Left renal pelvis (tissue), 4 donors: ENCODE data around the gene SECTM1. TPM values are rescaled to one million over a fixed set of nuclear protein-coding genes. Genes with fewer than 3 reads are reported as not detected.

ENCODE experiments used
- DNase-seq, 4 donors: peaks; one replicate each; pipeline ENCODE4 v3.0.0-alpha.2; 2013; ENCODE audit warnings: low read depth in 4 of 4, low spot score in 3 of 4
- polyA plus RNA-seq, 4 donors: library from polyadenylated mRNA; unstranded; fragments of 120-200 nt; gene quantifications; one replicate each; pipeline ENCODE4 v1.2.1, GENCODE V29; 2013; ENCODE audit not compliant: insufficient read length in 4 of 4

The SECTM1 gene
- polyA plus RNA-seq, 4 donors: 1.3 to 13.6 (median 1.9) TPM

DNA sequence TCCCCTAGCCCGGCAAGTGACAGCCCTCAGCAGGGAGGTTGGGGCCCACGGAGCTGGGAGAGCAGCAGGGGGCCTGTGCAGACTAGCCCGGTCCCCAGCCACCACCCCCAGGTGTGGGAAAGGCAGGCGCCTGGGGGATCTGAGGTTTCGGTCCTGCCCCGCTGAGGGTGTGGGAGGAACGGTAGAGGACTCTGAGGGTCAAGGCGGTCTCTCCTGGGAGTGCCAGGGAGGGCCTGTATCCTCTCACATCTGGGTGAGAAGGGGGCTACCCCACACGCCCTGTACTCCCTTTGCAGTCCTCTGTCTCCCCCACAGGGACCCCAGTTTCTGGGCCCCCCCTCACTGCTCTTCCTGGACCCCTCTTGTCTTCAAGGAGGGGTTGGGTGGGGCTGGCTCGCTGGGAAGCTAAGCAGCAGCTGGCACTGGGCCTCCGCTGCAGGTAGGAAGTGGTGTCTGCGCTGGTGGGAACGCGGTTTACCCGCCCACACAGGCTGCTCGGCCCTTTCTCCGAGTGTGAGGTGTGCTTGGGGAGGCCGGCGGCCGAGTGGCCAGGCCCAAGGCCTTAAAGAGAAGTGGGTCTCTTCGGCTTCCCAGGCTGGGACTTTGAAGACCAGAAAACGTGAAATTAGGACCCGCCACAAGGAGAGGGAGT, 31.5 kb downstream of the SECTM1 start:
- DNase-seq: no peak

DNA sequence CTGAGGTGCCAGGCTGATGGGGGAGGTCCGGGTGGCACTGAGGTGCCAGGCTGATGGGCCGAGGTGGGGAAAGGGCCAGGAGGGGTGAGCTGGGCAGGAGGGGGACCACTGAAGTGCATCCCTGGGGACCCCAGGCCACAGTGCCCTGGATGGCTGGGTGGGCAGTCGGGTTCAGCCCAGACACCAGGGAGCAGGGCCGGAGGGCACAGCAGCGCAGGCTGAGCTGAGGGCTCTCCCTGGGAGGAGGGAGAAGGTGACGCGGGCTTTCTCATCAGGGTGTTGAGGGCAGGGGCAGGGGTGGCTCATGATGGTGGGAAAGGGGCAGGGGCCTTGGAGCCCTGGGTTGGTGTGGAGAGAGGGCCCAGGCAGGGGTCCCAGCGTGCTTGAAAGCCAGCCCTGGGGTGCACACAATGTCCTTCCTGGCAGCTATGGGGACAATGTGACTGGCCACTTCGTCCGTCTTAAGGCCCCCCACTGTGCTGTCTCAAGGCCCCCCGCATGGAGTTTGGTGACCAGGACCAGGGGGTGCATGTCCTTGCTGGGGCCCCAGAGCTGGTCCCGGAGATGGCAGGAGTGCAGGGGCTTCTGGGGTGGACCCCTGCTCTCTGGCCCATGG, 32.2 kb downstream of the SECTM1 start:
- no peak for DNase-seq

DNA sequence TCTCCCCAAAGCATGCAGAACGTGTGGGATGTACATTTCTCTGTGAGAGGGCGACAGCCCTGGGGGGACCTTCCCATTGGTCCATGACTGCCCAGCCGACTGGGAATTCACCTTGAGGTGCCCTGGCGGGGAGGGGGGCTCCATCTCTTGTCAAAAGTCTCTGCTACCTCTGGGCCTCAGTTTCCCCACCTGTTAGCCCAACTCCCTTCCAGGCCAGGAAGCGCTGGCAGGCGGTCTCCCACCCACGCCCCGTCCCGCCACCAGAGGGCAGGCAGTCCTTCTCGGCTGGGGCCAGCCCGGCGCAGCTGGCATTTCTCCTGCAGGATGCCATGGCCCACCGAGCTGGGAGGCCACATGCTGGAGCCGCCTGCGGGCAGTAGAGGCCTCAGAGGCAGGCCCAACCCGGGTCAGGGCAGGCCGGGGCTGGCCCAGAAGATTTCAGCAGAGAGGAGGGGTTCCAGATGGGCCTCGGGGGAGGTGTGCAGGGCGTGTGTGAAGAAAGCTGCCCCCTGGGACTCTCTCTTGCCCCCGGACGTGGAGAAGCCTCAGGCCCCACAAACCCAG, 32.8 kb downstream of the SECTM1 start:
- DNase-seq: peak in 1 of 4 donors; percentile 53

DNA sequence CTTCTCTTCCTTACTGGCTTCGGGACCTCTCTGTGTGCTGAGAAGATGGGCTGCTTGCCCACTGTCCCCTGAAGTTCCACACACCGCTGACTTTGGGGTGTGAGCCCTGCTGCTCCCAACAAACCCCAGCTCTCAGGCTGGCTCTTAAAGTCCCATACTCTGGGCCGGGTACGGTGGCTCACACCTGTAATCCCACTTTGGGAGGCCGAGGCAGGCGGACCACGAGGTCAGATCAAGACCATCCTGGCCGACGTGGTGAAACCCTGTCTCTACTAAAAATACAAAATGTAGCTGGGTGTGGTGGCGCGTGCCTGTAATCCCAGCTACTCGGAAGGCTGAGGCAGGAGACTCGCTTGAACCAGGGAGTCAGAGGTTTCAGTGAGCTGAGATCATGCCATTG, 33.3 kb downstream of the SECTM1 start:
- DNase-seq: no peak

DNA sequence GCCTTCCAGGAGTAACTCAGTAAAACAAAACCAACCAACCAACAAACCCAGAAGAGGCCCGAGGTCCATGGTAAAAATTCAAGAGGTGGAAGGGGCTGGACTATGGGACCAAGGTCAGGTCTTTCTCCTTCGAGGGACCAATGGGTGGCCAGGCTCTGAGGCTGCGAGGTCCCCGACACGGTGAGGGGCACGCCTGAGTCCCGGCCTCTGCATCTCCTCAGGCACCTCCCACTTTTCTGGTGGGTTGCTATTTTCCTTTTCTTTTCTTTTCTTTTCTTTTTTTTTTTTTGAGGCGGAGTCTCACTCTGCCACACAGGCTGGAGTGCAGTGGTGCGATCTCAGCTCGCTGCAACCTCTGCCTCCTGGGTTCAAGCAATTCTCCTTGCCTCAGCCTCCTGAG, 34.1 kb downstream of the SECTM1 start:
- no peak for DNase-seq

DNA sequence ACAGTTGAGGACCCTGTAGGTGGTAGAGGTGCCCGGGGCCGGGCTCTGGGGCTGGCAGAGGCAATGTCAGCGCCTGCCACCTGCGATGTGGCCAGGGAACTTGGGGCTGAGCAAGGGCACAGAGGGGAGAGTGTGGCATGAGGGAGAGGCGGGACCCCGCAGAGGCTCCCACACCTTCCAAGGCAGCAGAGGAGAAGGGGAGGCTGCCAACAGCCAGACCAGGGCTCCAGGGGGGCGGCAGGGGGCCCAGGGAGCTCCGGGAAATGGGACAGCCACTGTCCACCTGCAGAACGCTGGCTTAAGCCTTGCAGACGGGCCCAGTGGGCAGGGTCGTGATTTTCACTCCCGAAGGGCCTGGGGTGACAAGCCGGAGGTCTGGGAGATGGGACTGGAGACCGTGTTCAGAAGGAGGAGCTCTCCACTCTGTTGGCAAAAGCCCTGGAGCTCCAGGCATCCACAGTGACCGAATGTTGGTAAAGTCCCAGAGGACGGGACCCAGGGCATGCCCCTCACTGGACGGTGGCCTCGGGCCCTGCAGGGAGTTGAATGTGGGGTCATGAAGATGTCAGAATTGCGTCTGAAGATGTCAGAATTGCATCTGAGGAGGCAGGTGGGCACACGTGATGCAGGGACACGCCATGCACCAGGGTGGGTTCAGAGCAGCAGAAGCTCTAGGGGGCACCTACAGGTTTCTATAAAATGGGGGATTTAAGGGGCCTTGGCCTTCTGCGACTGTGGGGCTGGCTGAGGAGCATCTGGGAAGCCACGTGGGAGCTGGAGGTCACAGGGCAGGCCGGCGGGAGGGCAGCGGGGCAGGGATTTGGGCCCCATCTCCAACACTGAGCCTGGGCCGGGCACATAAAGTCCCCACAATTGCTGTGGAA, 34.8 kb downstream of the SECTM1 start:
- DNase-seq: no peak

DNA sequence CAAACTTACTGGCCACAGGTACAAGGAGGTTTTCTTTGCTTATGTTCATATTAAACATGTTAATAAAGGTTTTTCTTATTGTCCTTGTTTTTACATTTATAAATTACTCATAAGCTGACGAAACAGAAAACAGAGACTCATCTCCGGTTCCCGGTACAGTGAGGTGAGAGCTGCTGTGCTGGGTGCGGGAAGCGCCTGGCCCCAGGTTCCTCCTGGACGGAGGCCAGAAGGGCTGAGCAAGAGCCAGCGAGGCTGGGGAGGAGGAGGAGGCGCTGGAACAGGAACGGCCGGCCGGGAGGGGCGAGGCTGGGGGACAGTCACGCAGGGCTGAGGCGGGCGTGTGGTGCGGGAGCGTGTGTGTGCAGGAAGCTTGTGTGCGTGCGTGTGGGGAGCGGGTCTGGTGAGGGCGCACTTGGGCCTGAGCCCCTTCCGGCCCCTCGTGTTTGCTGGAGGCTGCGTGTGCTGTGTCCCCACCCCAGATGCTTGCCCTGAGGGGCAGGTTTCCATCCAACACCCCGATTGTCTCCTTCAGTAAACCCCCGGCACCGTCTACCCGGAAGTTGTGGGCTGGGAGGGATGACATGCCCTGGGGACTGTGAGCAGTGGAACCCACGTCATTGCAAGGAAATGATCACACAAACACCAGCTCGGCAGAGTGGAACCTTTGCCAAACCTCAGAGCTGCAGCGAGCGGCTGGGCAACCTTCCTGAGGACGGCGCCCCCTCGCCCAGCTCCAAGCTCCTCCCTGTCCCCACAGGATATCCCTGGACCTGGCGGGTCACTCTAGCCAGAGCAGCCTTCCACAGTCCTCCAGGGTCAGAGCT, 35.6 kb downstream of the SECTM1 start:
- peak in 1 of 4 donors; percentile 35 for DNase-seq

DNA sequence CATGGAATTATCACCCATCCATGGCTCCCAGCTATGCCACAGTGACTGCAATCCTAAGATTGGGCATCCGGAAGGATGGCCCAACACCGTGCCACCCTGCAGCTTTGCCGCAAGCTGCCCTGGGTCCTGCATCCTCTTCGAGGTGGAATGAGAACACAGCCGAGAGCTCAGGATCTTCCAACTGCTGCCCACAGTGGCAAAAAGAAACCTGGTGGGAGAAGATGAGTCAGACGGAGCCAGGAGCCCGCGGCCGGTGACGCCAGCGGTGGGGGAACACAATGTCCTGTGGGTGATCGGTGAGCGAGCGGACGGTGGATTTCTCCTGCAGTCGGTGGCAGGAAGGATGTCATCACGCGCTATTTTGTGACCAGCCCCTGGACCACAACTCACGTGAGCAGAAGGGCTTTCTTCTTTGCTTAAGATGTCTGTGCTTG, 36.3 kb downstream of the SECTM1 start:
- no peak for DNase-seq

DNA sequence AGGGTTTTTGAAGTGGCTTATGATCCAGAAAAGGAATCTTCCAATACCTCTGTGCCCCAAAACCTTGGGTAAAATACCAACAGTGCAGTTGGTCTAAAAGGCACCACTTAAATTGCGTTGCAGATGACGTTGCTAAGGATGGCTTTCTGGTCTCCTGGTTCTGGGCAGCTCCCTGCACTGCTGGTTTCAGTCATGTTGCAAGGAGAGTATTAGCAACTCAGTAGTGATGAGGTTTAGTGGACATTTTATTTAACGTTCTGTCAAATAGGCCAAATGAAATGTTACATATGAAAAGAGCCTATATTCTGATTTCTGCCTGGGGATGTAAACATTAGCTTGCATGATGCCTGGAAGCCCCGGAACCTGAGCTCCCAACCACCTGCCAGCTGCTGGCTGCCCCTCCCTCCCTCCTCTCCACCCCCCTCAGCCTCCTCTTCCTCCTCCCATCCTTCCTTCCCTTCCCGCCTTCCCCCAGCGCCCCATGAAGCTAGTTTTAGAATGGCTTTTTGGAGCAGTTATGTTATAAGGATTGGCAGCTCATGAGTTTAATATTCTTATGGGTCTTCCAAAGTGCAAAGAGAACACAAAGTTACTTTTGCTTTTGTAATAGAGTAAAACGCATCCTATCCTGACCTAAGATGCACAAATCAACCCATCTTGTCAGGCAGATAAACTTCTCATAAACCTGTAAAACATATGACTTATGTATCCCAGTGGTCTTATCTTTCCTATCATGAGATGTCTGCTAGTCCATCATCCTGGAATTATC, 36.9 kb downstream of the SECTM1 start:
- DNase-seq: no peak

DNA sequence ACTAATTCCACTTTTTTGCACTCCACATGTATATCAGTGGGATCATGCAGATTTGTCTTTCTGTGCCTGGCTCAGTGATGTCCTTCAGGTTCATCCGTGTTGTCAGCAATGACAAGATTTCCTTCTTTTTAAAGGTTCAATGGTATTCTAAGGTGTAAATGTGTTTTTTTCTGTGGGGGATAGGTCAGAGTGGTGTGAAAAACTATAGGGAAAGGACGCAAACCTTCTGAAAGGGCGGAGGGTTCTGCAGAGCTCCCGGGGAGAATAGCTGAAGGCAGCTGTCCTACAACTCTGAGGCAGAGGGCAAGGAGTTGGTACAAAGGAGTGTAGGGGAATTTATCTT, 38.1 kb downstream of the SECTM1 start:
- DNase-seq: no peak

DNA sequence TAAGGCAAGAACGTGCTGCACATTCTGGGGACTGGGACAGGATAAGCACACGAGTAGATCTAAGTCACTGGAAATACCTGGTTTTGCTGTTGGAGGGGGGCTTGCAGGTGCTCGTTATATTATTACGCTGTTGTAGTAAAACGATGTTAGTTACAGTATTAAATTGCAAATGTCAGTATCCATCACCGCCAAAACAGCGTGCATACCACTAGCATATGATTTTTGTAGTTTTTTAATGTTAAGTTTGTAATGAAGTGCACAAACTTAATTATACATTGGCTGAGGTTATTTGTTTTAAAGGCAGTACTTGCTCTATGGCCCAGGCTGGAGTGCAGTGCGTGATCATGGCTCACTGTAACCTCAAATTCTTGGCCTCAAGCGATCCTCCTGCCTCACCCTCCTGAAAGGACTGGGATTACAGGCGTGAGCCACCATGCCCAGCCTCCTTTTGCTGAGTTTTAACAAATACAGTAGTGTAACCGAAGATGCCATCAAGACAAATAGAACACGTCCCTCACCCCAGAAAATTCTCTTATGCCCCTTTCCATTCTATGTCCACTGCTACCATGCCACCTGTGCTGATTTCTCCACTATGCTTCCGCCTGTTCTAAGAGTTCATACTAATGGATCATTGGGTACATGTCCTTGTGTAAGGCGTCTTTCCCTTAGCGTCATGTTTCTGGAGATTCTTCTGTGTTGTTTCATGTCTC, 39.3 kb downstream of the SECTM1 start:
- no peak for DNase-seq

DNA sequence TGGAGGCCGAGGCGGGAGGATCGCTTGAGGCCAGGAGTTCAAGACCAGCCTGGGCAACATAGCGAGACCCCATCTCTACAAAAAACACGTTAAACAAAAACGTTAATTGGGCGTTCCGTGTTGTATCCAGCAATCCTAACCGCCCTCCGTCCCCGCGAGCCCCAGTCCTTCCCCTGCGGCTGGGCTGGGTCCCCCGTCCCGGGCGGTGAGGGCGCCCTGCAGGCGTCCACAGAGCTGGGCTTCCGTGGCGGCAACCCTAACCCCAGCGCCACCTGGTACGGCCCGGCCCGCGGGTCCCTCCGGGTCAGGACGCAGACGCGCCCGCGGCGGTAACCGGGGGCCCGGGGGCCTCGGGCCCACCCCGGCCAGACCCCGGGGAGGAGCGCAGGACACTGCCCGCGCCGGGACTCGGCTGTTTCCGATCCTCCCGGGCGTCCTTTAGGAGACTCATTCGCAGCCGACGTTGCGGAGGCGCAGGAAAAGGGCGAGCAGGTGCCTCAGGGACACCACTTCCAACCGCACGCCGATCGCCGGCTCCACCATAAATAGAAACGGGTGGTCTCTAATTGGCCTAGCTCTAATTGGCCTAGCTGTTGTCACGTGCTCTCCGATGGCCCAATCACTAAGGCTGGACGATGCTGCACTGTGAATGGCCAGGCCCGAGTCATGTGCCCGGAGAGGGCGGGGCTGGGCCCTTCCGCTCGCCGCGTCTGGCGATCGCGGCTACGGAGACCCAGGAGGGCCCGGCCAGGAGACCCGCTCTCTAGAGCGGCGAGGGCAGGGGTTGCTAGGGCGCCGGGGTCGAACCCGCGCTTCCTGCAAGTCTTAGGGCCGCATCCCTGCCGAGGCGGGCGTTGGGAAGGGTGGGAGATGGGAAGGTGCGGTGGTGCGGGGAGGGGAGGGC, 41.1 kb downstream of the SECTM1 start:
- DNase-seq: peak; percentile 87 to 96 (median 92)

DNA sequence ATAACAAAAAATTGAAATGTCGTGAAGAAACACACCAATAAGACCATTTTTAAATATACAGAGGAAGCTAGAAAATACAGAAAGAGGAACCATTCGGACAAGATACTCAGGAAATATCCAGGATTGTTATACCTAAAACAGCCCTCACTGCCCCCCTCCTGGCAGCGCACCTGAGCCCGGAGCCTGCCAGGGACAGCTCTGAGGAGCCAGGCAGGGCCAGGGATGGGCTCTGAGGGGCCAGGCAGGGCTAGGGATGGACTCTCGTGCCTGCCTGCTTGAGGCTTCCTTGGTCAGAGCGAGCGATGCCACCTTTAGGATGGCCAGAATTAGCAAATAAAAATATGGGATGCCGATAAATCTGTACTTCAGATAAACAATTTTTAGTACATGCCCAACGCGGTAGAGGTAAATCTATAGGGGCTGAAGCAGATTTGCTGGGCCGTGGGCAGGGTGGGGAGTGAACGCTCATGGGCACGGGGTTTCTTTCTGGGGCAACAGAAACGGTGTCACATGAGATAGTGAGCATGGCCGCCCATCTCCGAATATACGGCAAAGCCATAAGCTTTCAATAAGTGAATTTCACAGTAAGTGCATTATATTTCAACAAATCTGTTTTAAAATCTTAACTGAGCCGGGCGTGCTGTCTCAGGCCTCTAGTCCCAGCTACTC, 41.9 kb downstream of the SECTM1 start:
- no peak for DNase-seq

DNA sequence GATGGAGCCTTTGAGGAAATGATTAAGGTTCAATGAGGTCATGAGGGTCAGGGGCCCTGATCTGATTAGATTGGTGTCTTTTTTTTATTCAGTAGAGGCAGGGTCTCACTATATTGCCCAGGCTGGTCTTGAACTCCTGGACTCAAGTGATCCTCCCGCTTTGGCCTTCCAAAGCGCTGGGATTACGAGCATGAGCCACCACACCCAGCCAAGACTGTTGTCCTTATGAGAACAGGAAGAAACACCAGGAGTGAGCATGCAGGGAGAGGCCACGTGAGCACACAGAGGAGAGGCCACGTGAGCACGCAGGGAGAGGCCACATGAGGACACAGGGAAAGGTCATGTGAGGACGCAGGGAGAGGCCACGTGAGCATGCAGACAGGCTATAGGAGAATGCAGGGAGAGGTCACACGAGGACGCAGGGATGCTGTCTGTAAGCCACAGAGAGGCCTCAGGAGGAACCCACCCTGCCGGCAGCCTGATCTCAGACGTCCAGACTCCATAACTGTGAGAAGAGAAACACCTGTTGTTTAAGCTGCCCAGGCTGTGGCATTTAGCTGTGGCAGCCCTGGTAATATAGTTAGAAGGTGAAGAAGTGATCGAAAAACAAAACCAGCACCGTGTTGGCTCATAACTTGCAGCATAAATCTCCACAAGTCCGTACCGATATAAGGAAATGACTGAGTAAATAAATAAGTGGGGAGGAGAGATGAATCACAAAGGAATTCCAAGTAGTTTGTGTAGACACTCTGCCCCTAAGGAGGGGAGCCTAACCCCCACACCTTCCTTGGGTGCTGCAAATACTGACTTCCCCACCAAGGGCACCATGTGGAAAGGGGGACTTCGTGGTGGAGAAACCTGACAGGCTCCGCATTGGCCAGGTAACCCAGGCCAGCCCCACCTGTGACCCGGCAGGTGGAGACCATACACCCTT, 45.4 kb downstream of the SECTM1 start:
- DNase-seq: peak in 1 of 4 donors; percentile 47

DNA sequence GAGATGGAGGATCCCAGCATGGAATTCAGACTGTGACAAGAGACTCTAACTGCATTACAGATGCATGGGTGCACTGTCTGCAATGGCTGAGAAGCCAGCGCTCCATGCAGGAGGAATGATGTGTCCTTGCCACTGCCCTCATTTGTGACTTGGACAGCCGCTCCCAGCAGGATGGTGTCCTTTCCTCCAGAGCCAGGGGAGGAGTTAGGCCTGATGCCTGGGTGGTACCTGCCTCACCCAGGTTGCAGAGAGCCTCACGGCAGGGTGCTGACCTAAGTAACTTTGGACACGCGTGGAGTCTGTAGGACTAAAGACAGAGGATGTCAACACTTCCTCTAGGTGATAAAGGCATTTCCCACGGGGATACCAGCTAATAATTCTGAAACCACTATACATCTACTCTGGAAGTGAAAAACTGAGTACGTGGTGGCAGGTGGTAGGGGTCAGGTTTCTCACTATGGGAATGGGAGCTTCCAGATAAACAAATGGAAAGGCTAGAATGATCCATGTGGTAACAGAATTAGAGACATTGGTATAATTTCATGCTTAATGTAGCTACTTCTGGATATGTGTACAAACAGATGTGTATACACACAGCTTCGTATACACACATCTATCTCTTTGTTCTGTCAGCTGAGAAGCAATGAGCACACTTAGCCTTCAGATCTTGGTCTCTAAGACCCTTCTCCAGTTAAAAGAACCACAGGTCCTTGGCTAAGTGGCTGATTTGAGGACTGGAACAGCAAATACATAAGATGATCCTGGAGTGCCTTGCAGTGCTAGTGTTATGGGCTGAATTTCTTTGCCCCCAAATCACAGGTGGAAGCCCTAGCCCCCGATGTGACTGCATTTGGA, 46.3 kb downstream of the SECTM1 start:
- no peak for DNase-seq

DNA sequence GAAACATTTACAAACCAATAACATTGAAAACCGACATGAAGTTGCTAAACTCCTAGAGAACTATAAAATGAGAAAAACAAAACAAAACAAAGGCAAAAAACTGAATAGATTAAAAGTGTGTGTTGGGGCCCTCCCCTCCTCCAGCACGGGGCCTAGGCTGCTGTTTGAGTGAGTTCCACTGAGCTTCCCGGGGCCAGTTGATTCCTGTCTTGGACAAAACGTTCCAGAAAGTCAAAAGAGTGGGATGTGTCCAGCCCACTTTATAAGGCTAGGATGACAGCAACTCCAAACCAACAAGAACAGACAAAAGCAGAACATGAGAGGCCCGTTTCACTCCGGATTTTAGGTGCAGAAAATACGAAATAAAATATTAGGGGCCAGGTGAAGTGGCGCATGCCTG, 48.4 kb downstream of the SECTM1 start:
- no peak for DNase-seq
